Measurements from ENCODE around the gene ELK1.

Gene ELK1

GRCh38 chrX:47613082-47613481 lies 37.3 kb downstream of the ELK1 start:
- TF ChIP-seq, protein P1, sequence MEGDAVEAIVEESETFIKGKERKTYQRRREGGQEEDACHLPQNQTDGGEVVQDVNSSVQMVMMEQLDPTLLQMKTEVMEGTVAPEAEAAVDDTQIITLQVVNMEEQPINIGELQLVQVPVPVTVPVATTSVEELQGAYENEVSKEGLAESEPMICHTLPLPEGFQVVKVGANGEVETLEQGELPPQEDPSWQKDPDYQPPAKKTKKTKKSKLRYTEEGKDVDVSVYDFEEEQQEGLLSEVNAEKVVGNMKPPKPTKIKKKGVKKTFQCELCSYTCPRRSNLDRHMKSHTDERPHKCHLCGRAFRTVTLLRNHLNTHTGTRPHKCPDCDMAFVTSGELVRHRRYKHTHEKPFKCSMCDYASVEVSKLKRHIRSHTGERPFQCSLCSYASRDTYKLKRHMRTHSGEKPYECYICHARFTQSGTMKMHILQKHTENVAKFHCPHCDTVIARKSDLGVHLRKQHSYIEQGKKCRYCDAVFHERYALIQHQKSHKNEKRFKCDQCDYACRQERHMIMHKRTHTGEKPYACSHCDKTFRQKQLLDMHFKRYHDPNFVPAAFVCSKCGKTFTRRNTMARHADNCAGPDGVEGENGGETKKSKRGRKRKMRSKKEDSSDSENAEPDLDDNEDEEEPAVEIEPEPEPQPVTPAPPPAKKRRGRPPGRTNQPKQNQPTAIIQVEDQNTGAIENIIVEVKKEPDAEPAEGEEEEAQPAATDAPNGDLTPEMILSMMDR (IDR thresholded peaks at IDR 0.05), result no peak

DNA sequence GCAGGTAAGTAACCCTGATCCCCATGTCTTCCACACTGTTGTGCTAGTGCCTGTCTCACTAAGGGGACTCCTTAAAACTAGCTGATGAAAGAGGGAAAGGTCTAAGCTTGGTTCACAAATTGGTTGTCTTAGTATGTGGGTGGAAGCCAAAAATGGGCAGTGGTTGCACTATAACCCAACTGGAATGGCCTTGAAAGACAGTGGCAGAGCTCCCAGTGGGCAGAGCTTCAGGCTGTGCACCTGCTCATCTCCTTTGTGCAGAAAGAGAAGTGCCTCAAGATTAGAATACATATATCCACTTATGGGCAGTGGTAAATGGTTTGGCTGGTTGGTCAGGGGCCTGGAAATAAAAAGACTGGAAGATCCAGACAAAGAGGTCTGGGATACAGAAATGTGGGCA lies 37.9 kb downstream of the ELK1 start:
- Histone ChIP-seq H3K9me3 (ENCODE audit: control insufficient read depth, low read length) (no peaks in the 10 kb centered on the region), H3K4me1 (peaks cover 6% of the 10 kb centered on the region), H3K9ac (no peak overlapping the region), H3K27ac (no peak overlapping the region), H3K79me2 (no peaks in the 10 kb centered on the region), H3K27me3 (ENCODE audit: control insufficient read depth, insufficient read depth, low read length) (no peaks in the 10 kb centered on the region), H3K36me3 (ENCODE audit: control insufficient read depth, insufficient read depth, low read length) (no peaks in the 10 kb centered on the region), H3K4me3 (ENCODE audit: low read depth, low read length) (no peak overlapping the region), H2AFZ (no peak overlapping the region), H3K4me2 (ENCODE audit: low read length) (no peak overlapping the region)
- TF ChIP-seq, protein P1 (IDR thresholded peaks at IDR 0.05), result no peak

More at GRCh38 chrX:47613082-47613481, 37.3 kb downstream of the ELK1 start:
- Histone ChIP-seq H3K36me3 (ENCODE audit: control insufficient read depth, insufficient read depth, low read length) (no peaks in the 10 kb centered on the region), H3K4me1 (peaks cover 6% of the 10 kb centered on the region), H3K9me3 (ENCODE audit: control insufficient read depth, low read length) (no peaks in the 10 kb centered on the region), H2AFZ (no peak overlapping the region), H3K4me2 (ENCODE audit: low read length) (no peak overlapping the region), H3K27me3 (ENCODE audit: control insufficient read depth, insufficient read depth, low read length) (no peaks in the 10 kb centered on the region), H3K4me3 (ENCODE audit: low read depth, low read length) (no peak overlapping the region), H3K27ac (no peak overlapping the region), H3K79me2 (no peaks in the 10 kb centered on the region), H3K9ac (no peak overlapping the region)

- Histone ChIP-seq H3K4me2 (ENCODE audit: low read length) (no peak overlapping the region), H3K79me2 (no peaks in the 10 kb centered on the region), H3K27ac (no peak overlapping the region), H3K4me3 (ENCODE audit: low read depth, low read length) (no peak overlapping the region), H3K27me3 (ENCODE audit: control insufficient read depth, insufficient read depth, low read length) (no peaks in the 10 kb centered on the region), H3K9ac (no peak overlapping the region), H2AFZ (no peak overlapping the region), H3K36me3 (ENCODE audit: control insufficient read depth, insufficient read depth, low read length) (no peaks in the 10 kb centered on the region), H3K9me3 (ENCODE audit: control insufficient read depth, low read length) (no peaks in the 10 kb centered on the region), H3K4me1 (peaks cover 6% of the 10 kb centered on the region)
- TF ChIP-seq, protein P1 (IDR thresholded peaks at IDR 0.05), result no peak
Observed at GRCh38 chrX:47611926-47612325, 38.4 kb downstream of the ELK1 start.

DNA sequence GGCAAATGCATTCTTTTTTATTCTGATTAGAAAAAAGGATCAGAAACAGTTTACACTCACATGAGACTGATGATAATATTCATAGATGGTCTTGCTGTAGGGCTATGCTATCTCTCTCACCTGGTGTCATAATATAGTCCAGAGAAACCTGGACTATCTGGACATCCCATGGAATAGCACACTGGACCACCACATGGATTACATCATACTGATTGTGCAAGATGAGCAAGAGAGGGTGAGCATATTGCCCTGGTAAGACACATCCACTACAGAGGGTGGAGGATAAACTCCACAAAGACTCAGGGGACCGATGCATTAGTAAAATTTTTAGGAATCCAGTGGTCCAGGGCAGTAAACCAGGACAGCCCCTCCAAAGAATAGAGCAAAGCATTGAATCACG lies 38.9 kb downstream of the ELK1 start:
- peaks cover 6% of the 10 kb centered on the region for H3K4me1 ChIP-seq
- H2AFZ ChIP-seq, result no peak overlapping the region
- H3K79me2 ChIP-seq, result no peaks in the 10 kb centered on the region
- H3K9ac ChIP-seq, result no peak overlapping the region
- TF ChIP-seq, protein P1 (IDR thresholded peaks at IDR 0.05), result no peak
- H3K4me2 ChIP-seq (ENCODE audit: low read length), result no peak overlapping the region
- no peaks in the 10 kb centered on the region for H3K9me3 ChIP-seq (ENCODE audit: control insufficient read depth, low read length)
- no peak overlapping the region for H3K27ac ChIP-seq
- H3K27me3 ChIP-seq (ENCODE audit: control insufficient read depth, insufficient read depth, low read length), result no peaks in the 10 kb centered on the region
- H3K4me3 ChIP-seq (ENCODE audit: low read depth, low read length), result no peak overlapping the region
- no peaks in the 10 kb centered on the region for H3K36me3 ChIP-seq (ENCODE audit: control insufficient read depth, insufficient read depth, low read length)

DNA sequence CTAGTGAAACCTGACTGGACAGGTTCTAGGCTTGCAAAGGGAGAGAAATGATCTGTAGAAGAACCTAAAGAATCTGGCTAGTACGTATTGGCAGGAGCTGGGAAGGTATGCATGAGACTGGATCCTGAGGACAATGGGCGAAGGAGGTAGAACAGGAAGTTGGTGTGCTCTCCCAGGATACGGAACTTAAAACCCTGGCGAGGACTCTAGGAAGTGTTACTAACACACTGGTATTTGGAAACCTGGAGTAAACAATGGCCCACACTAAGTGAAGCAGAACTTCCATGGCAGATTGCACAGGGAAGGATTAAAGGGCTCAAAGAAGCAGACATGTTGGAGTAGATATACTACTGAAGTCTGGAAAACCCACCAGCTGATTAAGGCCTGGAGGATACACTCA lies 39.9 kb downstream of the ELK1 start:
- TF ChIP-seq, protein P1 (IDR thresholded peaks at IDR 0.05), result no peak

More for the DNA sequence above, 39.9 kb downstream of the ELK1 start:
- Histone ChIP-seq H3K9ac (no peak overlapping the region), H3K27me3 (ENCODE audit: control insufficient read depth, insufficient read depth, low read length) (no peaks in the 10 kb centered on the region), H3K4me2 (ENCODE audit: low read length) (no peak overlapping the region), H3K79me2 (no peaks in the 10 kb centered on the region), H3K4me3 (ENCODE audit: low read depth, low read length) (no peak overlapping the region), H3K4me1 (peaks cover 6% of the 10 kb centered on the region), H2AFZ (no peak overlapping the region), H3K9me3 (ENCODE audit: control insufficient read depth, low read length) (no peaks in the 10 kb centered on the region), H3K36me3 (ENCODE audit: control insufficient read depth, insufficient read depth, low read length) (no peaks in the 10 kb centered on the region), H3K27ac (no peak overlapping the region)

Data from parathyroid adenoma (tissue), 2 donors.